Fibroblast of lung (primary cell): ENCODE results near the gene SOCS4. TPM values are rescaled to one million over a fixed set of nuclear protein-coding genes. Genes with fewer than 3 reads are reported as not detected.
"Not testable (repeated sequence)": the region's sequence is repeated elsewhere in the genome, so short reads cannot be mapped to it uniquely, and the experiment has no call there.

Experiments
- DNase-seq, 2 donors: peaks; one replicate each; pipeline versions ENCODE4 v3.0.0 to v3.0.0-alpha.2; 2010; ENCODE audit warnings: low read depth in 2 of 2
- H2AFZ ChIP-seq: 2 replicates; pipeline ENCODE4 v1.5.1; 2012; ENCODE audit warnings: low read length, control low read depth, inconsistent platforms
- H3K27ac ChIP-seq: 2 replicates; pipeline ENCODE4 v1.5.1; 2011; ENCODE audit warnings: low read length, control low read depth; ENCODE audit not compliant: insufficient read depth
- H3K27me3 ChIP-seq: 2 replicates; pipeline ENCODE4 v1.5.1; 2011; ENCODE audit warnings: mild to moderate bottlenecking, low read length; ENCODE audit not compliant: control insufficient read depth, insufficient read depth
- H3K36me3 ChIP-seq: 2 replicates; pipeline ENCODE4 v1.5.1; 2011; ENCODE audit warnings: low read length; ENCODE audit not compliant: control insufficient read depth, insufficient read depth
- H3K4me1 ChIP-seq: 2 replicates; pipeline ENCODE4 v1.5.1; 2011; ENCODE audit warnings: low read length; ENCODE audit not compliant: control insufficient read depth, insufficient read depth; ENCODE audit errors: extremely low read depth
- H3K4me2 ChIP-seq: 2 replicates; pipeline ENCODE4 v1.5.1; 2011; ENCODE audit warnings: low read length, control low read depth; ENCODE audit not compliant: insufficient read depth; ENCODE audit errors: extremely low read depth
- H3K4me3 ChIP-seq, 4 experiments: fragments of 200-600 bp in 1 of 4; sonication (generic) in 1 of 4; replicated peaks in 1 of 4; 2 replicates each; pipeline ENCODE4 v1.5.1; 2011 to 2016; ENCODE audit warnings: low read length in 4 of 4, low read depth in 3 of 4, mild to moderate bottlenecking in 3 of 4, control low read depth in 2 of 4, inconsistent platforms in 1 of 4, mixed read lengths in 1 of 4; ENCODE audit not compliant: insufficient read depth in 1 of 4; ENCODE audit errors: control extremely low read depth in 1 of 4
- H3K79me2 ChIP-seq: 2 replicates; pipeline ENCODE4 v1.5.1; 2012; ENCODE audit warnings: mild to moderate bottlenecking, low read length, inconsistent platforms; ENCODE audit not compliant: control insufficient read depth, insufficient read depth
- H3K9ac ChIP-seq: 2 replicates; pipeline ENCODE4 v1.5.1; 2011; ENCODE audit warnings: mild to moderate bottlenecking, low read length, control low read depth; ENCODE audit not compliant: insufficient read depth
- H3K9me3 ChIP-seq: 2 replicates; pipeline ENCODE4 v1.5.1; 2012; ENCODE audit warnings: low read depth, low read length; ENCODE audit not compliant: control insufficient read depth, insufficient read depth
- H4K20me1 ChIP-seq: 2 replicates; pipeline ENCODE4 v1.5.1; 2011; ENCODE audit warnings: low read length; ENCODE audit not compliant: control insufficient read depth, insufficient read depth; ENCODE audit errors: extremely low read depth
- EZH2 ChIP-seq: IDR thresholded peaks from 2 replicates; pipeline ENCODE4 v1.5.1; 2012; ENCODE audit warnings: low read length, control low read depth, mild to moderate bottlenecking; ENCODE audit errors: missing control alignments
- polyA plus RNA-seq, 2 donors: library from polyadenylated mRNA; depleted of rRNA in 1 of 2; stranded (reverse) in 1 of 2; unstranded in 1 of 2; fragments of >200 nt; gene quantifications; 2 replicates each; pipeline ENCODE4 v1.2.1, GENCODE V29; 2011 to 2012; ENCODE audit warnings: missing spikeins in 1 of 2
- total RNA-seq: library from RNA; depleted of rRNA; stranded (reverse); fragments of >200 nt; gene quantifications from 2 replicates; pipeline ENCODE4 v1.2.1, GENCODE V29; 2014
- TF ChIP-seq, protein P1 (sequence below), 2 donors: IDR thresholded peaks in 1 of 2; conservative IDR thresholded peaks in 1 of 2; 1 replicate in 1 of 2; 2 replicates in 1 of 2; pipeline ENCODE4 v1.5.1; 2011 to 2012; ENCODE audit warnings: low read length in 2 of 2, control low read depth in 1 of 2, inconsistent platforms in 1 of 2, low read depth in 1 of 2, mild to moderate bottlenecking in 1 of 2

The SOCS4 gene
- total and polyA plus RNA-seq, 2 donors (not counting 1 experiment from before 2014, with no cell fraction given): 11.5 to 19.2 TPM

DNA sequence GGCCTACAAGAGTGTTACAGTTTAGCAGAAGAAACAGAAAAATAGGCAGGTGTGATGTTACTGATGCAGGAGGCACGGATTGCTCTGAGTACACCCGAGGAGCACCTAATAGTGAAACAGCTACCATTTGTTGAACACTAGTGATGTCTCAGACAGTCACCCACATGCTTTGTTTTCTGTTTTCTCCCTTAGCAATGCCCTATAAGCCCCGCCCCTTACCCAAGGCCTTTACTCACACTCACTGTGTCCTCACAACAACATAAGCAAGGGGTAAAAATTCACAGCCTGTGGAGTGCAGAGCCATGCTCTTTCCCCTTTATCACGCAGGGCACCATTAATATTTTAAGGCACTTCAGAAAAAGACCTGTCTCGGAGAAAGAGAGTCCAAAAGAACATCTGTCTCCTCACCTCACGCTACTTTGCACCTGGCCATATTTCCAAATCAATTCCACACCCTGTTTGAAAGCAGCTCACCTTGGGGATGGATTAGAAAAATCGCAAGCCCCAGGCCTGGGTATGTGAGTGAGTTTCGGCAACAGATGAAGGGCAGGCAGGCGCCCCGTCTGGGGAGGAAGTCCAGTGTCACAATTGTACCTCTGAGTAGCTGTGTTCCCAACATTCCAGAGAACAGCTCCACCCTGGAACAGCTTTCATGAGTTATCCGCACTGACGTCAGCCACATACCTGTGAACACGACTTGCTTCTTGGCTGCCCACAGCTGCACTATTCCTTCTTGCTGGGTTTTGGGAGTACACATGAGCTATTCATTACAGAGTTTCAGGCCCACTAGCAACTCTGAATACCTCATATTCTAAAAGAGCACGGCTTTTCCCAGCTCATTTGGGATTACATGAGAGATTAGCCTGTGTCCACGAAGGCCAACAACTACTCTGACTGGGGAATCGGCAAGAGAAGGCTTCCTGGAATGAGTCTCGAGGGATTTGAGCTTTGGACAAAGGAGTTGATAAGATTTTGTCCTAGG lies 50.4 kb downstream of the SOCS4 start:
- Histone ChIP-seq H3K27me3 (no peaks in the 10 kb centered on the region), H4K20me1 (no peaks in the 10 kb centered on the region), H3K4me1 (peaks cover 4% of the 10 kb centered on the region), H3K4me3 (no peak overlapping the region), H2AFZ (no peak overlapping the region), H3K9ac (no peak overlapping the region), H3K27ac (no peak overlapping the region), H3K9me3 (no peaks in the 10 kb centered on the region), H3K36me3 (no peaks in the 10 kb centered on the region), H3K79me2 (no peaks in the 10 kb centered on the region), H3K4me2 (no peak overlapping the region)
- TF ChIP-seq, protein P1, sequence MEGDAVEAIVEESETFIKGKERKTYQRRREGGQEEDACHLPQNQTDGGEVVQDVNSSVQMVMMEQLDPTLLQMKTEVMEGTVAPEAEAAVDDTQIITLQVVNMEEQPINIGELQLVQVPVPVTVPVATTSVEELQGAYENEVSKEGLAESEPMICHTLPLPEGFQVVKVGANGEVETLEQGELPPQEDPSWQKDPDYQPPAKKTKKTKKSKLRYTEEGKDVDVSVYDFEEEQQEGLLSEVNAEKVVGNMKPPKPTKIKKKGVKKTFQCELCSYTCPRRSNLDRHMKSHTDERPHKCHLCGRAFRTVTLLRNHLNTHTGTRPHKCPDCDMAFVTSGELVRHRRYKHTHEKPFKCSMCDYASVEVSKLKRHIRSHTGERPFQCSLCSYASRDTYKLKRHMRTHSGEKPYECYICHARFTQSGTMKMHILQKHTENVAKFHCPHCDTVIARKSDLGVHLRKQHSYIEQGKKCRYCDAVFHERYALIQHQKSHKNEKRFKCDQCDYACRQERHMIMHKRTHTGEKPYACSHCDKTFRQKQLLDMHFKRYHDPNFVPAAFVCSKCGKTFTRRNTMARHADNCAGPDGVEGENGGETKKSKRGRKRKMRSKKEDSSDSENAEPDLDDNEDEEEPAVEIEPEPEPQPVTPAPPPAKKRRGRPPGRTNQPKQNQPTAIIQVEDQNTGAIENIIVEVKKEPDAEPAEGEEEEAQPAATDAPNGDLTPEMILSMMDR (conservative IDR thresholded peaks at IDR 0.05 in 1 of 2, IDR thresholded peaks at IDR 0.05 in 1 of 2; ENCODE audit: low read depth in 1 of 2, low read length in 2 of 2): no peak
- TF ChIP-seq EZH2: no peak
- DNase-seq: peak in 1 of 2 donors; percentile 64

DNA sequence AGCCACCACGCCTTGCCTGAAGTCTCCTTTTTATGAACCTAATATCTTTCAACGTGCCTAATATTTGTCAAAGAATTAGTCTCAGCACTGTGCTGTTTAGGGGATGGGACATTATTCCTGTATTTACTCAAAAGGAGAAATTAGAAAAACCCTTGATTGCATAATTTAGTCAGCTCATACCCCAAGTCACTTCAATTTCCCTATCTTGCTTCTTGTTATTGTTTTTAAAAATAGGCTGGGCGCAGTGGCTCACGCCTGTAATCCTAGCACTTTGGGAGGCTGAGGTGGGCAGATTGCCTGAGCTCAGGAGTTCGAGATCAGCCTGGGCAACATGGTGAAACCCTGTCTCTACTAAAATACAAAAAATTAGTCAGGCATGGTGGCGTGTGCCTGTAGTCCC lies 52.9 kb downstream of the SOCS4 start:
- not testable (repeated sequence) for H4K20me1 ChIP-seq, H3K9ac ChIP-seq, H3K27me3 ChIP-seq, H3K36me3 ChIP-seq, H3K4me1 ChIP-seq, H3K27ac ChIP-seq, H3K4me2 ChIP-seq, H3K79me2 ChIP-seq, DNase-seq, H3K4me3 ChIP-seq, H2AFZ ChIP-seq, H3K9me3 ChIP-seq

DNA sequence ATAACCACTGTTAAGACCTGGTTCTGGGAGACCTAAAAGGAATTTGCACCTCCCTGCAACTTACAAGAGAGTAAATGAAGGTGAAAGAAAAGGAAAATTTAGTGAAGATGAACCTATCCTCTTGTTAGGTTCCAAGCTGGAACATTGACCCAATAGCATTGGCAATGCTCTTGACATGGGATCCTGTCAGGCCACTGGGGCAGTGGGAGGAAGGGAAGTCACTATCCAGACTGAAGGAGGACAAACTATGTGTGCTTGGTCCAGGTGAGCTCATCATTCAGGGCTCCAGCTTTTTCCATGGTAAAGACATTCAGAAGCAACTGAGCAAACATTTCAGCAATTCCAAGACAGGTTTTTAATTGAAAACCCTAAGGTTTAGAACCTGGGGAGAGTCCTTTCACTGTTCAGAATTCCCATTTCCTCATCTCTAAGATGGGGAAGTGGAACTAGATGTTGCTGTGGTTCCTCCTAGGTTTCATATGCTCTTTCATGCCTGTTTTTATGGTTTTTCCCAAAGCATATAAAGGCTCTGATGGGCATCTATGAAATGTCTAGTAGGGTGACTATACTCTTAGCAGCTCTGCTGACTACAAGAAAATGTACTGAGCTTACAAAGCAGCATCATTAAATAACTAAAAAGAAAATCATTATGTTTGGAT lies 57.5 kb downstream of the SOCS4 start:
- H3K9ac ChIP-seq: no peak overlapping the region
- no peaks in the 10 kb centered on the region for H4K20me1 ChIP-seq
- H3K4me2 ChIP-seq: no peak overlapping the region
- H3K4me3 ChIP-seq: no peak overlapping the region
- H2AFZ ChIP-seq: no peak overlapping the region
- H3K79me2 ChIP-seq: no peaks in the 10 kb centered on the region
- no peak overlapping the region for H3K27ac ChIP-seq
- DNase-seq: no peak
- no peaks in the 10 kb centered on the region for H3K9me3 ChIP-seq
- H3K36me3 ChIP-seq: no peaks in the 10 kb centered on the region
- peaks cover 3% of the 10 kb centered on the region for H3K4me1 ChIP-seq
- H3K27me3 ChIP-seq: no peaks in the 10 kb centered on the region
- no peak for TF ChIP-seq EZH2
- TF ChIP-seq, protein P1 (conservative IDR thresholded peaks at IDR 0.05 in 1 of 2, IDR thresholded peaks at IDR 0.05 in 1 of 2; ENCODE audit: low read depth in 1 of 2, low read length in 2 of 2): no peak
